HG03196 (cell line): ENCODE measurements around the gene MGAT5B.
"Not testable (repeated sequence)": the region's sequence is repeated elsewhere in the genome, so short reads cannot be mapped to it uniquely, and the experiment has no call there.

Source experiments
- ATAC-seq: cut with Tn5 transposase; IDR thresholded peaks from one replicate; pipeline ENCODE4 v1.9.1; 2021; ENCODE audit not compliant: unreplicated experiment

The MGAT5B gene

GRCh38 chr17:76948301-76948700 is 80.1 kb downstream of the MGAT5B start:
- no peak for ATAC-seq

DNA sequence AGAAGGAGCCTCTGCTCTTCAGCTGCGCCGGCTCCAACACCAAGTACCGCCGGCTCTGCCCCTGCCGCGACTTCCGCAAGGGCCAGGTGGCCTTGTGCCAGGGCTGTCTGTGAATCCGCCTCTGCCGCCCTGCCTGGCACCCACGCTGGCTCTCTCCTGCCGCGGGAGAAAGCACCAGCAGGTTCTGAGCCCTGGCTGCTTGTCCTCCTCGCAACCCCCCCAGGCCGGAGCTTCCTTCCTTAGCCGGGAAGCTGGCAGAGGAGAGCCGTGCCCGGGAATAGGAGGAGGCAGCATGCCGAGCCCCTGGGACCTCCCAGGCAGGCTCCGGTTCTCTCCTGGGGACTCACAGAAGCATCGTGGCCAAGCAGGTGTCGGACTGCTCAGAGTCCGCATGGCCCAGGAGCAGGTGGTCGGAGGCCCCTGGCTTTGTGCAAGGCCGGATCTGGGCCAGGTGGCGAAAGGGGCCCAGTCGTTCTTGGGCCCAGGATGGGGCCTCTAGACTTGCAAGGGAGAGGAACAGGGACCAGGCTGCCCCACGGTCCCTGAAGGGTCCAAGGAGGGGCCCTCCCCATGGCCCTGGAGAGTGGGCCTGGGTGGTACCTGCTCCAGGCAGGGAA is 80.6 kb downstream of the MGAT5B start:
- ATAC-seq = no peak

DNA sequence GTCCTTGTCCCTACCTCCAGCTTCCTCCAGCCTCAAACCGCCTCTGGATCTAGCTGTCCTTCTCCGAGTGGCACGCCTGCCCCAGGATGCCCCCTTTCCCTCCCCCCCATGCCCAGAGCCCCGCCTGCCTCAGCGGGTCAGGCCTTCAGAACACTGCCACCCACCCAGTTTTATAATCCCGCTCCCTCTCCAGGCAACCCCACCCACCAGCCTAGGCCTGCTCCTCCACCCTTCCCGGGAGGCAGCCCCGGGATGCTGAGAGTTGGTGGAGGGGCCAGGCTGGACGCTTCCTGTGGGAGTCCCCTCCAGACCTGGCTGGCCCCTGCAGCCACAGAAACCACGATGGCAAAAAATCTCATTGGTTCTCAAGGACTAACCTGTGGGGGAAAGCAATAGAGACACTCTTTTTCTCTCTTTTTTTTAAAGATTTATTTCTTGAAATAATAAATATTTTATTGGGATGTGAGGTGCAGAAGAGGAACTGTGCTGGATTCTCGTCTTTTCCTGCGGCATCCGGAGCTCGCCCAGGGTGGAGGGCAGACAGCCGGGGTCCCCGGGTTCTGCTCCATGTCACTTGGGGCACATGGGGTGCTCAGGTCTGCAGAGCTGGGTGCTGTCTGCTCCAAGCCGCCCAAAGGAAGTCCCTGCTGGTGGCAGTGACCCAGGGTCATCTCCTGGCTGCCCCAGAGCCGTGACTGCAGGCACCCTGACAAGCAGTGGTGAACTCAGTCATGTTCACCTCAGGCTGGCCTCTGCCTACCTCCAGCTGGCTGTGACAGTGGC is 81.9 kb downstream of the MGAT5B start:
- no peak for ATAC-seq

DNA sequence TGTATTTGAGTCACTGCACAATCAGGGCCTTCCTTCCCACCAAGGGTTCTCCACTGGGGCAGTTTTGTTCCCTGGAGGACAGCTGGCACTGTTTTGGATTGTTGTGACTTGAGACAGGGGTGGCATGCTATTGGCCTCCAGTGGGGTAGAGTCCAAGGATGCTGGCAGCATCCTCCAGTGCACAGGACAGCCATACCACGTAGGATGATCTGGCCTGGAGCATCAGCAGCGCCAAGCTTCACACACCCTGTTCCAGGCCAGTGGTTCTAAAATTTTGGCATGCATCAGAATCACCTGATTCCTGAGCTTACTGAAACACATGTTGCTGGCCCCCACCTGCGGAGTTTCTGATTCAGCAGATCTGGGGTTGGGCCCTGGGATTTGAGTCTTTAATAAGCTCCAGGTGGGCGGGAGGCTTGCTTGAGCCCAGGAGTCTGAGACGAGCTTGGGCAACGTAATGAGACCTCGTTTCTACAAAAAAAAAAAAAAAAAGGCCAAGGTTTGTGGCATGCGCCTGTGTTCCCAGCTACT is 83.2 kb downstream of the MGAT5B start:
- ATAC-seq = no peak

- ATAC-seq = no peak
Measured at GRCh38 chr17:76952402-76952801, 84.2 kb downstream of the MGAT5B start.

- ATAC-seq = no peak
Measured at GRCh38 chr17:76953066-76953465, 84.9 kb downstream of the MGAT5B start.

DNA sequence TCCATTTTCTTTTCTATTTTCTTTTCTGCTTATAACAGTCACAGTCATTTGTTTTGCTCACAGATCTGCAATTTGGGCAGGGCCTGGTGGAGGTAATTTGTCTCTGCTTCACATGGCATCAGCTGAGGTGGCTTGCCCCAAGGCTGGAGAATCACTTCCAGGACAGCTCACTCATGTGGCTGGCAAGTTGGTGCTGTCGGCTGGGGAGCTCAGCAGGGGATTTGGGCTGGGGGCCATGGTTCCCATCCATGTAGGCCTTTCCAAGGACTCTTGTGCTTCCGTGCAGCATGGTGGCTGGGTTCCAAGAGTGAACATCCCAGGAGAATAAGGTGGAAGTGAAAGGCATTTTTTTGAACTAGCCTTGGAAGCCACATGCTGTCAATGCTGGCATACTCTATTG is 85.7 kb downstream of the MGAT5B start:
- no peak for ATAC-seq

DNA sequence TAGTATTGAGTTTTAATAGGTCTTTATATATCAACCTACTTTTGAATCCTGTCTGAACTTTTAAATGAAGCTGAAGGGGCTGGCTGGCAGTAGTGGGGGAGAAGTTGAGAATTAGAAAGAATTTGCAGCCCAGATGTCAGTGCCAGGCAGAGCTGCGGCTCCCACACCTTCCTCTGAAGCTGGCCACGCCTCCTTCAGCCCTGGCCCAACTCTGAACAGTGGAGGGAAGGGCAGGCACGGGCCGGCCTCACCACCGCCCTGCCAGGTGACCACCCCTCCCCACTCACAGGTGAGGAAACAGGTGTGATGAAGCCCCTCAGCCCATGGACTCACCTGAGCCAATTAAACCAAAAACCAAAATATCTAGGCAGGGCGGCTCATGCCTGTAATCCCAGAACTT is 87.0 kb downstream of the MGAT5B start:
- ATAC-seq = no peak

GRCh38 chr17:76956846-76957540 is 88.8 kb downstream of the MGAT5B start:
- ATAC-seq = no peak

DNA sequence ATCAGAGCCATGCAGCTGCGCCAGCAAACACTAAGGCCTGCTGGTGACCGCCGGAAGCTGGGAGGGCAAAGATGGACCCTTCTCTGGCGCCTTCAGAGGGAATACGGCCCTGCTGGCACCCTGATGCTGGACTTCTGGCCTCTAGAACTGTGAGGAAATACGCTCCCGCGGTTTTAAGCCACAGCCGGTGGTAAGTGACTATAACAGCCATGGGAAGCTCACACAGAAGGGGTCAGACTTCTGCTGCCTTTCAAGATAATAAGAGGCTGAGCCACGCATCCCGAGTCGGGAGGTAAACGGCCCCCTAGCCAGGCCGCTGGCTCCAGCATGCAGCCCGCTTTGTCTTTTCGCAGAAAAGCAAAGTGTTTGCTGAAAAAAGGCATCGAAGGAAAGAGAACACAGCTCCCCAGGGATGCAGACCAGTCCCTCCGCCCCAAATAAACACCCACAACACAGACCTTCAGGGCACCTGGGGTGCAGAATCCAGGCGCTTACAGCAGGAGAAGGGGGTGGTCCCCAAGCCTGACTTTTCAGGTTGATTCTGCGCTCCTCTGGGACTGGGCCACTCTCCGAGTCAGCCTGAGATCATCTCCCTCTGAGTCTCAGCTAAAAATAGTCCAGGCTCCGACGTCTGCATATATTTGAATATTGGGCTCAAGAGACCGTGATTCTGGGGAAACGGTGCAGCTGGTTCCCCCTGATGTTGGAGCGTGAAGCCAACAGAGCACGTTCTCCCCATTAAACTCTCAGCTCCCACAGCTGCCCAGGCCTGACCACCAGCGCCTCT is 89.7 kb downstream of the MGAT5B start:
- ATAC-seq = no peak

DNA sequence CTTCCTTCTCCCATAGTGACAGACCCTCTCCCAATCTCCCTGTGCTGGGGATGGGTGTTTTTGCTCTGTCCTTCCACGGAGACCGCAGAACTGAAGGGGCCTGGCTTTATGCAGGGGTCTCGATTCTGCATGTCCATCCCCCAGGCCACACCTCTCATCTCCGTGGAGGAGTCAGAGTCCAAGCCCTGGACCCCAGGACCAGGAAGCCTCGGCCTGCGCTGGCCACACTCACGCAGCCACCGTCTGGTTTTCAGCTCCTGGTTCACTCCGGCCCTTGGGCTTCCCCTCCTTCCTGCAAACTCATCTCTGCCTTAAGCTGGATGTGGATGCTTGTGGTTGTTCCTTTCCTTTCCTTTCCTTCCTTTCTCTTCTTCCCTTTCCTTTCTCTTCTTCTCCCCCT is 90.8 kb downstream of the MGAT5B start:
- ATAC-seq = no peak

GRCh38 chr17:76961869-76962268 is 93.7 kb downstream of the MGAT5B start:
- ATAC-seq = no peak

GRCh38 chr17:76962858-76963257 is 94.7 kb downstream of the MGAT5B start:
- ATAC-seq = no peak

GRCh38 chr17:76966016-76966415 is 97.8 kb downstream of the MGAT5B start:
- ATAC-seq = no peak

- no peak for ATAC-seq
Measured at GRCh38 chr17:76966486-76967181, 98.4 kb downstream of the MGAT5B start.

DNA sequence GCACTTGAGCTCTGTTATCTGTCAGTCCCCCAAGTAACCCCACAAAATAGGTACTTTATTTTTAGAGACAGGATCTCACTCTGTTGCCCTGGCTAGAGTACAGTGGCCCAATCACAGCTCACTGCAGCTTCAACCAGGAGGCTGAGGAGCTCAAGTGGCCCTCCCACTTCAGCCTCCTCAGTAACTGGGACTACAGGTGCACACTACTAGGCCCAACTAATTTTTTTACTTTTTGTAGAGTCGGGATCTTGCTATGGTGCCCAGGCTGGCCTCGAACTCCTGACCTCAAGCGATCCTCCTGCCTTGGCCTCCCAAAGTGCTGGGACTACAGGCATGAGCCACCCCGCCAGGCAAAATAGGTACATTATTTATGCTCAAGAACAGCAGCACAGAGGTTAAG is 99.6 kb downstream of the MGAT5B start:
- no peak for ATAC-seq

- no peak for ATAC-seq
Measured at GRCh38 chr17:76968707-76969597, 100.7 kb downstream of the MGAT5B start.

- no peak for ATAC-seq
Measured at GRCh38 chr17:76969598-76970172, 101.5 kb downstream of the MGAT5B start.

- ATAC-seq = not testable (repeated sequence)
Measured at GRCh38 chr17:76970228-76970627, 102.0 kb downstream of the MGAT5B start.
